ENCODE data around the gene PIGB.
"Not testable (repeated sequence)": the region's sequence is repeated elsewhere in the genome, so short reads cannot be mapped to it uniquely, and the experiment has no call there.

The PIGB gene

GRCh38 chr15:55358471-55358870 lies 39.4 kb downstream of the PIGB start:
- no peak for DNase-seq
- in situ Hi-C loops (cut with HindIII; ENCODE audit: low pct_ligation_motif_present, low pct_unique_long_range_greater_than_20kb, low sequenced_read_pairs), result no loop called here

DNA sequence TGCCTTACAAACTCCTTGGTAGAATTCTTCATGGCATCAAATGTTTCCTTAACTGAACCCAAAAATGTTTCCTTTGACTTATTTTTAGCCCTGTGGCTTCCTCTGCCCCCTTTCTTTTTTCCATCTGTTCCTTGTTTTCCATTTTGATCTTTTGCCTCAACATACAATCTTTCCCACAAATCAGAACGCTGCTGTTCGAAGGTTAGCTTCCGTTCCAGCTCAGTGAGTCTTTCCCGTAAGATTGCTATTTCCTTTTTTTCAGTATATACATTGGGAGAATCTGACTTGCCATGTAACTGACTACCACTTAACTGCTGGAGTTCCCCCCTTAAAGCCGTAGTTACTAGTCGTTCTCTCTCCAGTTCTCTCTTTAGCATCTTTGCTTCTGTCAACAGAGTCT lies 41.2 kb downstream of the PIGB start:
- in situ Hi-C loops (cut with HindIII; ENCODE audit: low pct_ligation_motif_present, low pct_unique_long_range_greater_than_20kb, low sequenced_read_pairs), result no loop called here
- DNase-seq, result no peak

DNA sequence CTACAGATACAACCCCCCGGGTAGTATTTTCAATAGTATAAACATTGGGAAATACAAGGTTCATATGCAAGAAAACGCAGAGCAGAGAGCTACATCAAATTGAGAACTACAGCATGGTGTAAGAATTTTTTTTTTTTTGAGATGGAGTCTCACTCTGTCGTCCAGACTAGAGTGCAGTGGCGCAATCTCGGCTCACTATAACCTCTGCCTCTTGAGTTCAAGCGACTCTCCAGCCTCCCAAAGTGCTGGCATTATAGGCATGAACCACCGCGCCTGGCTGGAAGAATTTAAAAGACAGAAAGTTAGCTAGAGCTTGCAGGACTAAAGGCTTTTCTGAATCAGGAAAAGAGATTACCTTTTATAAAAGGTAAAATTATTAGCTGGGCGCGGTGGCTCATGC lies 42.0 kb downstream of the PIGB start:
- in situ Hi-C loops (cut with HindIII; ENCODE audit: low pct_ligation_motif_present, low pct_unique_long_range_greater_than_20kb, low sequenced_read_pairs), result no loop called here
- no peak for DNase-seq

DNA sequence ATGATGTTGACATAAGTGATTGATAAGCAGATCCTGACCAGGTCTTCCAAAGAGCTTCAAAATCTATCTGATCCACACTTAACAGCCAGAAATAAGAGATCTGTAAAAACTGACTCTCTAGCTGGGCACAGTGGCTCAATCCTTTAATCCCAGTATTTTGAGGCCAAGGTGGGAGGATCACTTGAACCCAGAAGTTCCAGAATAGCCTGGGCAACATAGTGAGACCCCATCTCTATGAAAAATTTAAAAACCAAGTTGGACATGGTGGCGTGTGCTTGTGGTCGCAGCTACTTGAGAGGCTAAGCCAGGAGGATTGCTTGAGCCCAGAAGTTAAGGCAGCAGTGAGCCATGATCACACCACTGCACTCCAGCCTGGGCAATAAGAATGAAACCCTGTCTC lies 43.6 kb downstream of the PIGB start:
- in situ Hi-C loops (cut with HindIII; ENCODE audit: low pct_ligation_motif_present, low pct_unique_long_range_greater_than_20kb, low sequenced_read_pairs), result no loop called here
- no peak for DNase-seq

DNA sequence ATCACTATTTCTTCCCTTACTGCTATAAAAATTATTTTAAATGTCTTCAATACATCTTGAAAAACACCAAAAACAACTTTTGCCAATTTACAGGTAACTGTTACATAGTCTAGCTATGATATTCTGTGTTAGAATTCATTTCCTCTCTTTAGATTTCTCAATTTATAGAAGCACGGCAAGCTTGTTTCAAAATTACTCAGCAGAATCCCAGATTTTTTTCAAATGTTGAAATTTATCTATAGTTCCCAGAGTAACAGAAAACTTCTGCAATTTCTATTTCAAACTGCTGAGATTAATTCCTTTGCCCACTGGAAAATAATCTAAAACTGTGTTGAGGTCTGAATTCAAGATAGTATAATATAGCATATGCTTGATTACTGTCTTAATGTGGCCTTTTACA lies 48.0 kb downstream of the PIGB start:
- in situ Hi-C loops (cut with HindIII; ENCODE audit: low pct_ligation_motif_present, low pct_unique_long_range_greater_than_20kb, low sequenced_read_pairs), result no loop called here
- no peak for DNase-seq

- no peak for DNase-seq
- in situ Hi-C loops (cut with HindIII; ENCODE audit: low pct_ligation_motif_present, low pct_unique_long_range_greater_than_20kb, low sequenced_read_pairs), result no loop called here
Measured at GRCh38 chr15:55372701-55373440, 53.8 kb downstream of the PIGB start.

DNA sequence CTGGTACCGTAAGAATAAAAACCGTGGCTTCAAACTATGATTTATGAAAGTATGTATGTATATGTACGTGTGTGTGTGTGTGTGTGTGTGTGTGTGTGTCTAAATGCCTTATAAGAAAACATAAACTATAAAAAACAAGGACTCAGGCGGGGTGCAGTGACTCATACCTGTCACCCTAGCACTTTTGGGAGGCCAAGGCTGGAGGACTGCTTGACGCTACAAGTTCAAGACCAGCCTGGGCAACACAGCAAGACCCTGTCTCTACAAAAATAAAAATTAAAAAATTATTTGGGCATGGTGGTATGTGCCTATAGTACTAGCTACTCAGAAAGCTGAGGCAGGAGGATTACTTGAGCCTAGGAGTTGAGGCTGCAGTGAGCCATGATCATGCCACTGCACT lies 60.1 kb downstream of the PIGB start:
- in situ Hi-C loops (cut with HindIII; ENCODE audit: low pct_ligation_motif_present, low pct_unique_long_range_greater_than_20kb, low sequenced_read_pairs), result no loop called here
- DNase-seq, result no peak

- in situ Hi-C loops (cut with HindIII; ENCODE audit: low pct_ligation_motif_present, low pct_unique_long_range_greater_than_20kb, low sequenced_read_pairs), result no loop called here
Measured at GRCh38 chr15:55381595-55381994, 62.6 kb downstream of the PIGB start.

DNA sequence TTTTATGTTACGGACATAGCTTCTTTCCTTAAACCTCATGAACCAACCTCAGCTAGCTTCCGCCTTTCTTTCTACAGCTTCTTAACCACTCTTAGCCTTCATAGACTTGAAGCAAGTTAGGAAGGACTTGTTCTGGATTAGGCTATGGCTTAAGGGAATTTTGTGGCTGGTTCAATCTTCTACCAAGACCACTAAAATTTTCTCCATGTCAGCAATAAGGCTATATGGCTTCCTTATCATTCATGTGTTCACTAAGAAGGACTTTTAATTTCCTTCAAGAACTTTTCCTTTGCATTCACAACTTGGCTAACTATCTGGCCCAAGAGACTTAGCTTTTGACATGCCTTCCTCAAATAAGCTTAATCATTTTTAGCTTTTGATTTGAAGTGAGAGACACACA lies 64.7 kb downstream of the PIGB start:
- DNase-seq, result no peak
- in situ Hi-C loops (cut with HindIII; ENCODE audit: low pct_ligation_motif_present, low pct_unique_long_range_greater_than_20kb, low sequenced_read_pairs), result no loop called here

More at GRCh38 chr15:55381595-55381994, 62.6 kb downstream of the PIGB start:
- no peak for DNase-seq

GRCh38 chr15:55387027-55387426 lies 68.0 kb downstream of the PIGB start:
- in situ Hi-C loops (cut with HindIII; ENCODE audit: low pct_ligation_motif_present, low pct_unique_long_range_greater_than_20kb, low sequenced_read_pairs), result no loop called here
- no peak for DNase-seq

- peak; percentile 12 for DNase-seq
- in situ Hi-C loops (cut with HindIII; ENCODE audit: low pct_ligation_motif_present, low pct_unique_long_range_greater_than_20kb, low sequenced_read_pairs), result no loop called here
Measured at GRCh38 chr15:55389264-55389607, 70.2 kb downstream of the PIGB start.

GRCh38 chr15:55394694-55395093 lies 75.7 kb downstream of the PIGB start:
- no peak for DNase-seq
- in situ Hi-C loops (cut with HindIII; ENCODE audit: low pct_ligation_motif_present, low pct_unique_long_range_greater_than_20kb, low sequenced_read_pairs), result no loop called here

GRCh38 chr15:55398243-55398642 lies 79.2 kb downstream of the PIGB start:
- in situ Hi-C loops (cut with HindIII; ENCODE audit: low pct_ligation_motif_present, low pct_unique_long_range_greater_than_20kb, low sequenced_read_pairs), result no loop called here
- DNase-seq, result no peak

- in situ Hi-C loops (cut with HindIII; ENCODE audit: low pct_ligation_motif_present, low pct_unique_long_range_greater_than_20kb, low sequenced_read_pairs), result not testable (repeated sequence)
Measured at GRCh38 chr15:55400050-55400449, 81.0 kb downstream of the PIGB start.

GRCh38 chr15:55401786-55402246 lies 82.8 kb downstream of the PIGB start:
- in situ Hi-C loops (cut with HindIII; ENCODE audit: low pct_ligation_motif_present, low pct_unique_long_range_greater_than_20kb, low sequenced_read_pairs), result no loop called here
- DNase-seq, result no peak

More at GRCh38 chr15:55400050-55400449, 81.0 kb downstream of the PIGB start:
- DNase-seq, result not testable (repeated sequence)

GRCh38 chr15:55402707-55403106 lies 83.7 kb downstream of the PIGB start:
- peak; percentile 21 for DNase-seq
- in situ Hi-C loops (cut with HindIII; ENCODE audit: low pct_ligation_motif_present, low pct_unique_long_range_greater_than_20kb, low sequenced_read_pairs), result no loop called here

DNA sequence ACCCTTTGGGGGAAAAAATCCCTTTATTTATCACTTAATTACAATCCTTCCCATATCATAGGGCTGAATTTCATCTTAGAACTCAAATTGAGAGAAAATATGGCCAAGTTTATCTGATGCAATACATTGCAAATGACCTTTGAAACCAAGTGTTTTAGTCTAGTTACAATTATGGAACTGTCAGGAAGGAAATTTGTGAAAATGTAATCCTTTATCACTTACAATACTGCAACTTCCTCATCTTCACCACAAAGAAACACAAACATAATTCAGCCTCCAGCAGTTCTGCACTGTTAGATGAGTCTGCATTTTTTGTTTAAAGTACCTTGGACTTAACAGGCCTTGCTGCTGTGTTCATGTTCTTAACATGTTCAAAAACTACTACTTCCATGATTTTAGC lies 84.5 kb downstream of the PIGB start:
- in situ Hi-C loops (cut with HindIII; ENCODE audit: low pct_ligation_motif_present, low pct_unique_long_range_greater_than_20kb, low sequenced_read_pairs), result no loop called here
- DNase-seq, result peak; percentile 45

Data from ACHN (cell line).